Cerebellar cortex (tissue), 1 donor: ENCODE data around the gene GNAI3.
A peak's percentile ranks its signal among the peaks of the same experiment; 100 is the strongest.
"Not testable (repeated sequence)": the region's sequence is repeated elsewhere in the genome, so short reads cannot be mapped to it uniquely, and the experiment has no call there.

Experiments
- DNase-seq: peaks from one replicate; pipeline ENCODE4 v3.0.0-alpha.2; 2015; ENCODE audit warnings: low spot score

GNAI3 gene

DNA sequence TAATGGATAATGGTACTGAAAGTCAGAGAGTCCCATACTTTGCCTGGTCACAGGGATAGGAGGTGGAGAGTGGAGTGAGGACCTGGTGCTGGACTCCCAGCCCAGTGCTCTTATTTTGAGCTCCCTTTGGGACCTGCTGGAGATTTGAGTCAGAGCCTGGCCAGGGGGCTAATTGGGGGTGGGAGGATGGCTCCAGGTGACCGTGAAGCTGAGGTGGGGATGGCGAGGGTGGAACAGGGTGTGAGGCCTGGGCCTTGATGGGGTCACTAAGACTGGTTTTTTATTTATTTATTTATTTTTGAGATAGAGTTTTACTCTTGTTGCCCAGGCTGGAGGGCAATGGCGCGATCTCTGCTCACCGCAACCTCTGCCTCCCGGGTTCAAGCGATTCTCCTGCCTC, 89.0 kb downstream of the GNAI3 start:
- no peak for DNase-seq

- DNase-seq: no peak
Observed at GRCh38 chr1:109639063-109639840, 90.8 kb downstream of the GNAI3 start.

DNA sequence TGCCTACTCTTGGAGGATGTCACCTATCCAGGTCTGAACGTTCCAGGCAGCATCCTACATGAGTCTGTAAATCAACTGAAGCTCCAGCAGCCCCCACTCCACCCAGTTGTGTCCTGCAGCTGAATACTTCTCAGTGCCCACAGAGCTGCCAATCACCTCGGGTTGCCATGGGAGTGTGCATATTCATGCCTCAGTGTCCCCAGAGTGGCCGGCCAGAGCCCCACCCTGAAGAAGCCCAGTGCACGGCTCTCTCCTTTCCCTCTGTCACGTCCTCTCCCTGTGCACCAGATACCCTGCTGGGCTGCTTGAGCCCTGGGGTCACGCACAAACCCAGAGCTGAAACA, 91.4 kb downstream of the GNAI3 start:
- no peak for DNase-seq

GRCh38 chr1:109640285-109640865, 92.0 kb downstream of the GNAI3 start:
- peak; percentile 75 for DNase-seq

GRCh38 chr1:109641078-109641740, 92.8 kb downstream of the GNAI3 start:
- no peak for DNase-seq

DNA sequence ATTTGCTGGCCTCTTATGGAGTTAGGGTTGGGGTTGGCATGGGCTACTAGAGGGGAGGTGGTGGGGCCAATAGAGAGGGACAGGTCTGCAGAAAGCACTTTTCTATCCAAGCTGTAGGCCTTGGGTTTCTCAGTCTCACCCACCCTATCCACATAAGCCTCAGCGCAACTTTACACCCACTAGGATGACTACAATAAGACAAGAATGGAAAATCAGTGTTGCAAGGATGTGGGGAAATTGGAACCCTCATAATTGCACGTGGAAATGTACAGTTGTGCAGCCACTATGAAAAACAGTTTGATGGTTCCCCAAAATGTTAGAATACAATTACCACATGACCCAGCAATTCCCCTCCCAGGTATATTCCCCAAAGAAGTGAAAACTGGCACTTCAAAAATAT, 93.4 kb downstream of the GNAI3 start:
- DNase-seq: no peak

- no peak for DNase-seq
Observed at GRCh38 chr1:109642626-109643025, 94.2 kb downstream of the GNAI3 start.

GRCh38 chr1:109643385-109644230, 95.2 kb downstream of the GNAI3 start:
- DNase-seq: peak; percentile 74

- no peak for DNase-seq
Observed at GRCh38 chr1:109644670-109645069, 96.3 kb downstream of the GNAI3 start.

- no peak for DNase-seq
Observed at GRCh38 chr1:109649491-109649914, 101.1 kb downstream of the GNAI3 start.

DNA sequence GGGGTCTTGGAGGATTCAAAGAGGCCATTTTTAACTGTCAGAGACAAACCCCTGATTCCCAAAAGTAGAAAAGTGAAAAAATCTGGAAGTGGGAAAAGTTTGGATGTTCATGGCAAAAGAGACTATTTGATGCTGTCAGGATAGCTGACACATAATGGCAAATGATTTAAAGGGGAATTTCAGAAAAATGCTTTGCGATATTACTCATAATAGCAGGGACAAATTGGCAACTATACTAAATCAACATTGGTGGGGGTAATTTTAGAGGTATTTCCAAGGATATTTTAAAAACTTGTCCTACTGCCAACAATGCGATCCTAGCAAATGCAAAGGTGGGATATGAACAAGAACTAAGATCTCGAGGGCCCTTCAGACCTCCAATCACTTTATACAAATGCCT, 102.2 kb downstream of the GNAI3 start:
- no peak for DNase-seq

DNA sequence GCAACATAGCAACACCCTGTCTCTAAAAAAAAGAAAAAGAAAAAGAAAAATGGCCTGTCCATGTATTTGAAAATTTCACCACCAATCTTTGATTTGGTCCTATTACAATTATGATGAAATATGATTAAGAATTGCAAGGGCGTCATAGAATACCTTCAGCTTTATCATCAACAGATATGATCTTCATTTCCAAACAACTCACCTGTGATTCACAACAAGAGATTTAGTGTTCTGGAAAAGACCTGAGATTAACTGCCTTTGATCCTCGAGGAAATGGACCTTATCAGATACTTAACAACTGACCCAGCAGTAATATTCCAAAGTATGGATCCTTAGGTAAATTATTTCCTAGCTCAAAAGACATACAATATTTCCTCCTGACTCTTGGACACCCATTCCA, 104.0 kb downstream of the GNAI3 start:
- no peak for DNase-seq

DNA sequence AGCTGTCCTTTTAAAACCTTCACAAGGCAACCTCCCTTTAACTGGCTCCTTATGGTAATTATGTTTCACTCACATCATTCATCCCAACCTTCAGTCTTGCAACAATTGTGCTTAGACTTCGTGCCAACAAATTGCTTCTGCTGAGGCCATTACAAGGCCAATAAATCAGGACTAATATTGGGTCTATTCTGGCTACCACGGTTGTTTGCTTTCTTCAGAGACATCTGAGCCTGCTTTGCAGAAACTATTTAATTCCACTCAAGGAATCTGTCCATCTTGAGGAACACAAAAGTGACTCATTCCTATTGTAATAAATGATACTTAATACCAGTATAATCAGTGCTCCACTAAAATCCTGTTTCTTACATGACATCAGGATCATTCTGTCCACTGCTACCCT, 104.9 kb downstream of the GNAI3 start:
- no peak for DNase-seq

GRCh38 chr1:109654519-109654918, 106.1 kb downstream of the GNAI3 start:
- DNase-seq: no peak

- peak; percentile 73 for DNase-seq
Observed at GRCh38 chr1:109655615-109656519, 107.5 kb downstream of the GNAI3 start, which contains the start of gene GSTM4. Gene GSTM4 (plus strand): TSS chr1:109656099. CDS start chr1:109656390, 291 bp downstream.

DNA sequence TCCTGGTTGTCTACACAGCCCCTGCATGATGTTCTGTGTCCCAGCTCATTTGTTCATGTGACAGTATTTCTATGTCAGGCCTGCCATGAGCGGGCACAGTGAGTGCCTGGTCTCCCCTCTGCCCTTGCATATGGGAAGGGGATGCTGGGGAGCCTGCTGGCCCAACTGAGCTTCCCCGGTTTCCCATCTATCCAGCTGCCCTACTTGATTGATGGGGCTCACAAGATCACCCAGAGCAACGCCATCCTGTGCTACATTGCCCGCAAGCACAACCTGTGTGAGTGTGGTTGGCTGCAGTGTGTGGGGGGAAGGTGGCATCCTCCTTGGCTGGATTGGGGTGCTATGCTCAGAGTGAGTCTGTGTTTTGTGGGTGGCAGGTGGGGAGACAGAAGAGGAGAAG, 109.0 kb downstream of the GNAI3 start:
- DNase-seq: no peak

DNA sequence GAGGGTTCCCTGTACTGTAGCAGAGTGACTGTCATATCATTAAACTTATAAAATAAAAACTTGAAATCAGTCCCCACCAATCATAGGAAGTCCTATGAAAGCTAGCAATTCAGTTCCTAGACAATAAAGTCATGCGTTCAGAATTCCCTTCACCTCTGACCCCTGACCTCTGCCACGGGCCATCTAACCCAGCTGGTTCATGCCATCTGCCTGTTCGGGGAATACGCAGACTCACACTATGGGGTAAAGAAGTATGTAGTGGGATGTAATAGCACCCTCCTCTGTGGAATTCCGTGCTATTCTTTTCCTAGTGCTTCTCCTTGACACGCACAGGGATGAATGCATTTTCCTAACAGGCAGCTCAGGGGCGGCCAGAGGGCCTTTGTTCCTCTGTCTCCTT, 109.6 kb downstream of the GNAI3 start:
- no peak for DNase-seq

DNA sequence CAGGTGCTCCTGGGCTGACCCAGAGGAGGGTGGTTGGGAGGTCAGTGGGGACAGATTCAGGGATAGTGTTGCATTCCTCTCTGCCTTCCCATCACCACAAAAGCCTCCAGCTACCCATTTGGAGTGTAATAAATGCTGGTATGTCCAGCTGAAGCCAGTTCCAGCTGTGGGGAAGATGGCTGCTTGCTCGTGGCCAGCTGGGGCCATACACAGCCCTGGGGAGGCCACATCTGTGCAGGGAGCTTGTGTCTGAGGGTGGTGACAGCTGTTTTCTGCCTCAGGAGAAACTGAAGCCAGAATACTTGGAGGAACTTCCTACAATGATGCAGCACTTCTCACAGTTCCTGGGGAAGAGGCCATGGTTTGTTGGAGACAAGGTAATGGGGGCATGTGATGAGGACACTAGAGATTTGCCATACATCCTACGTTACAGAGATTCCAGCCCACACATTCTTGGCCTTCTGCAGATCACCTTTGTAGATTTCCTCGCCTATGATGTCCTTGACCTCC, 110.2 kb downstream of the GNAI3 start:
- no peak for DNase-seq

- DNase-seq: no peak
Observed at GRCh38 chr1:109659145-109659544, 110.7 kb downstream of the GNAI3 start.

DNA sequence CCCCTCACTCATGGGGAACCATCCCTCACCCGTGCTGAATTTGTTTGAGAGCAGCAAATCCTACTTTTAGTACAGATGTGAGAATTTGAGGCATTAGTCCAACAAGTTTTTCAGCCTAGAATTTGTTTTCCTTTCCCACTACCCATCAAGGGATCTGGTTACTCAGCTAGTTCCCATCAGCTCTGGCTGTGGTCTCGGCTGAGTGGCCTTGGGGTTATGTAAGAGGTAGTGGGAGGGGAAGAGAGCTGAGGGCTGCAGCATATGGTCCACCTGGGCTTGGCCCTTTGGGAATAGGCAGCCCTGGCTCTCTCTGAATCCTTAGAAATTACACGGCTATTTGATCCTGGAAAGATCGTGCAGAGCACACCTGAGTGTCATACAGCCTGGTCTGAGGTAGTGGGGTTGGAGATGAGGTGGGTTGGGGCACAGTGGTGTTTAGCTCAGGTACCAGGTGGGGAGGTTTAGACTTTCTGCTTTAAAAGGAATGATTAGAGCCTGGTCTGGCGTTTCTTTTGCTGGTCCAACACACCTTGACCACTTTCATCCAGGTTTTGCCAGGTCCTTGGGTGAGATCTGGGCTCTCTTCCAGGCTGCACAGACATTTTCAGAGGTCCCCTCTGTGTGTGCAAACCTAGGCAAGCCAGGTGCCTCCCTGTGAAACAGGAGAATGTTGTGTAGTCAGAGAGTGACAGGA, 111.7 kb downstream of the GNAI3 start:
- DNase-seq: peak; percentile 88

GRCh38 chr1:109660691-109661026, 112.2 kb downstream of the GNAI3 start:
- DNase-seq: not testable (repeated sequence)
